Measurements from ENCODE around the gene FAM193A.

DNA sequence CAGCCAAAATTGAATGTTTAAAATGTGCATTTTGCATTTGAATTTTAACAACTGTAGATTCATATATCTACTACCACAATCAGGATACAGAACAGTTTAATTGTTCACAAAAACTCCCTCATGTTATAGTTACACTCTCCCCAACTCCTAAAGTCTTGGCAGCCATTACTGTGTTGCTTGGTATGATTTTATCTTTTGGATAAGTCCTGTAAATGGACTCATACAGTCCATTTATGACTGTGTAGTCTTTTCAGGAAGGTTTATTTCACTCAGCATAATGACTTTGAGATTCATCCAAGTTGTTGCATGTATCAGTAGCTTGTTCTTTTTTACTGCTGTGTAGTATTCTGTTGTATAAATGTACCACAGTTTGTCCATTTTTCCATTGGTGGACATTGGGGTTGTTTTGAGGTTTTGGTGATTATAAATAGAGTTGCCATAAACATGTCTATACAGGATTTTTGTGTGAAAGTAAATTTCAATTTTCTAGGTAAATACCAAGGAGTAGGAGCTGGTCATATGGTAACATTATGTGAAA is 9.9 kb downstream of the FAM193A start:
- TF ChIP-seq TAF1 (IDR thresholded peaks at IDR 0.05; ENCODE audit: low read depth) (no peak), EP300 (IDR thresholded peaks at IDR 0.05; ENCODE audit: borderline replicate concordance) (no peak), CEBPB (IDR thresholded peaks at IDR 0.05) (no peak), RAD21 (IDR thresholded peaks at IDR 0.05; ENCODE audit: low read depth) (no peak), NFIC (IDR thresholded peaks at IDR 0.05) (no peak)
- TF ChIP-seq, protein P1, sequence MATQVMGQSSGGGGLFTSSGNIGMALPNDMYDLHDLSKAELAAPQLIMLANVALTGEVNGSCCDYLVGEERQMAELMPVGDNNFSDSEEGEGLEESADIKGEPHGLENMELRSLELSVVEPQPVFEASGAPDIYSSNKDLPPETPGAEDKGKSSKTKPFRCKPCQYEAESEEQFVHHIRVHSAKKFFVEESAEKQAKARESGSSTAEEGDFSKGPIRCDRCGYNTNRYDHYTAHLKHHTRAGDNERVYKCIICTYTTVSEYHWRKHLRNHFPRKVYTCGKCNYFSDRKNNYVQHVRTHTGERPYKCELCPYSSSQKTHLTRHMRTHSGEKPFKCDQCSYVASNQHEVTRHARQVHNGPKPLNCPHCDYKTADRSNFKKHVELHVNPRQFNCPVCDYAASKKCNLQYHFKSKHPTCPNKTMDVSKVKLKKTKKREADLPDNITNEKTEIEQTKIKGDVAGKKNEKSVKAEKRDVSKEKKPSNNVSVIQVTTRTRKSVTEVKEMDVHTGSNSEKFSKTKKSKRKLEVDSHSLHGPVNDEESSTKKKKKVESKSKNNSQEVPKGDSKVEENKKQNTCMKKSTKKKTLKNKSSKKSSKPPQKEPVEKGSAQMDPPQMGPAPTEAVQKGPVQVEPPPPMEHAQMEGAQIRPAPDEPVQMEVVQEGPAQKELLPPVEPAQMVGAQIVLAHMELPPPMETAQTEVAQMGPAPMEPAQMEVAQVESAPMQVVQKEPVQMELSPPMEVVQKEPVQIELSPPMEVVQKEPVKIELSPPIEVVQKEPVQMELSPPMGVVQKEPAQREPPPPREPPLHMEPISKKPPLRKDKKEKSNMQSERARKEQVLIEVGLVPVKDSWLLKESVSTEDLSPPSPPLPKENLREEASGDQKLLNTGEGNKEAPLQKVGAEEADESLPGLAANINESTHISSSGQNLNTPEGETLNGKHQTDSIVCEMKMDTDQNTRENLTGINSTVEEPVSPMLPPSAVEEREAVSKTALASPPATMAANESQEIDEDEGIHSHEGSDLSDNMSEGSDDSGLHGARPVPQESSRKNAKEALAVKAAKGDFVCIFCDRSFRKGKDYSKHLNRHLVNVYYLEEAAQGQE (IDR thresholded peaks at IDR 0.05; ENCODE audit: low read depth) = no peak
- TF ChIP-seq, protein P2, sequence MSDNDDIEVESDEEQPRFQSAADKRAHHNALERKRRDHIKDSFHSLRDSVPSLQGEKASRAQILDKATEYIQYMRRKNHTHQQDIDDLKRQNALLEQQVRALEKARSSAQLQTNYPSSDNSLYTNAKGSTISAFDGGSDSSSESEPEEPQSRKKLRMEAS (IDR thresholded peaks at IDR 0.05) = no peak

Data from Ishikawa (cell line).